Brain microvascular endothelial cell (primary cell): ENCODE measurements around the gene CIITA.

Experiments
- DNase-seq: peaks from one replicate; pipeline ENCODE4 v3.0.0-alpha.2; 2020
- H3K27ac ChIP-seq: fragments of 250-450 bp; sonication (Bioruptor Pico); 2 replicates; pipeline ENCODE4 v1.5.1; 2020; ENCODE audit warnings: mild to moderate bottlenecking, moderate library complexity
- H3K27me3 ChIP-seq: fragments of 250-450 bp; sonication (Bioruptor Pico); replicated peaks from 2 replicates; pipeline ENCODE4 v1.5.1; 2020; ENCODE audit warnings: mild to moderate bottlenecking
- H3K36me3 ChIP-seq: fragments of 250-450 bp; sonication (Bioruptor Pico); replicated peaks from 2 replicates; pipeline ENCODE4 v1.5.1; 2020; ENCODE audit warnings: mild to moderate bottlenecking
- H3K4me3 ChIP-seq: 2 replicates; pipeline ENCODE4 v1.5.1; 2011; ENCODE audit warnings: low read depth, mild to moderate bottlenecking, control low read depth, low read length, moderate library complexity
- in situ Hi-C: cut with HindIII; loops from 2 replicates; pipeline ENCODE4 v1.10.0; 2017; ENCODE audit warnings: low sequenced_read_pairs, low pct_ligation_motif_present
- TF ChIP-seq, protein P1 (sequence below): IDR thresholded peaks from 2 replicates; pipeline ENCODE4 v1.5.1; 2011; ENCODE audit warnings: low read depth, mild to moderate bottlenecking, moderate library complexity, low read length, control low read depth, inconsistent platforms; ENCODE audit errors: missing control alignments

The CIITA gene

GRCh38 chr16:10856042-10856441 is 21.0 kb upstream of the CIITA start:
- no peak for DNase-seq
- H3K27me3 ChIP-seq = no peaks in the 10 kb centered on the region
- no peak overlapping the region for H3K4me3 ChIP-seq
- no peak overlapping the region for H3K27ac ChIP-seq
- TF ChIP-seq, protein P1, sequence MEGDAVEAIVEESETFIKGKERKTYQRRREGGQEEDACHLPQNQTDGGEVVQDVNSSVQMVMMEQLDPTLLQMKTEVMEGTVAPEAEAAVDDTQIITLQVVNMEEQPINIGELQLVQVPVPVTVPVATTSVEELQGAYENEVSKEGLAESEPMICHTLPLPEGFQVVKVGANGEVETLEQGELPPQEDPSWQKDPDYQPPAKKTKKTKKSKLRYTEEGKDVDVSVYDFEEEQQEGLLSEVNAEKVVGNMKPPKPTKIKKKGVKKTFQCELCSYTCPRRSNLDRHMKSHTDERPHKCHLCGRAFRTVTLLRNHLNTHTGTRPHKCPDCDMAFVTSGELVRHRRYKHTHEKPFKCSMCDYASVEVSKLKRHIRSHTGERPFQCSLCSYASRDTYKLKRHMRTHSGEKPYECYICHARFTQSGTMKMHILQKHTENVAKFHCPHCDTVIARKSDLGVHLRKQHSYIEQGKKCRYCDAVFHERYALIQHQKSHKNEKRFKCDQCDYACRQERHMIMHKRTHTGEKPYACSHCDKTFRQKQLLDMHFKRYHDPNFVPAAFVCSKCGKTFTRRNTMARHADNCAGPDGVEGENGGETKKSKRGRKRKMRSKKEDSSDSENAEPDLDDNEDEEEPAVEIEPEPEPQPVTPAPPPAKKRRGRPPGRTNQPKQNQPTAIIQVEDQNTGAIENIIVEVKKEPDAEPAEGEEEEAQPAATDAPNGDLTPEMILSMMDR = no peak
- in situ Hi-C loops = no loop called here
- H3K36me3 ChIP-seq = no peaks in the 10 kb centered on the region

- in situ Hi-C loops = no loop called here
- no peak overlapping the region for H3K4me3 ChIP-seq
- H3K36me3 ChIP-seq = no peaks in the 10 kb centered on the region
- no peak for DNase-seq
- no peaks in the 10 kb centered on the region for H3K27me3 ChIP-seq
- TF ChIP-seq, protein P1 = no peak
- H3K27ac ChIP-seq = no peak overlapping the region
These were observed 18.8 kb upstream of the CIITA start for GRCh38 chr16:10858203-10858602.

DNA sequence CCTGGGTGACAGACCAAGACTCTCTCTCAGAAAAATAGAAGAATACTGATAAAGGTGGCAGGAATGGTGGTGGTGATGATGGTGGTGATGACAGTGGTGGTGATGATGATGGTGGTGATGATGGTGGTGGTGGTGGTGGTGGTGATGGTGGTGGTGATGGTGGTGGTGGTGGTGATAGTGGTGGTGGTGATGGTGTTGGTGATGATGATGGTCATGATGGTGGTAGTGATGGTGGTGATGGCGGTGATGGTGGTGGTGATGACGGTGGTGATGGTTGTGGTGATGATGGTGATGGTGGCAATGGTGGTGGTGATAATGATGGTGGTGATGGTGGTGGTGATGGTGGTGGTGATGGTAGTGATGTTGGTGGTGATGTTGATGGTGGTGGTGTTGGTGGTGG is 18.0 kb upstream of the CIITA start:
- no peaks in the 10 kb centered on the region for H3K27me3 ChIP-seq
- in situ Hi-C loops = no loop called here
- H3K36me3 ChIP-seq = no peaks in the 10 kb centered on the region
- no peak for DNase-seq
- TF ChIP-seq, protein P1 = no peak
- H3K27ac ChIP-seq = no peak overlapping the region
- no peak overlapping the region for H3K4me3 ChIP-seq

DNA sequence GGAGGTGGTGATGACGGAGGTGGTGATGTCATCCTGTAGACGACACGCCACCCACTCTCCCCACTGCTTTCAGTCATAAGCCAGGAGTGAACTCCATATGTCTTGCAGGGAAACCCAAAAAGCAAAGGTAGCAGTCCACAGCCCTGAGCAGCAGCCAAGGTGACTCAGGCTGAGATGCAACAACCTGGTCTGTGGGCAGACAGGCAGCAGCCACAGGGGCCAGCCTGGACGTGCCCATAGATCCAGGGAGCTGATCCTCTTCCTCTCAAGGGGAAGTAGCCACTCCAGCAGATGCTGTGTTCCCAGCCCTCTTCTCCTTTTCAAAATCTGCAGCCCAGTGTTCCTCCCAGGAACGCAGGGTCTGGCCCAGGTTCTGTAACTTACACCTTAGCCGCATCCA is 17.3 kb upstream of the CIITA start:
- Histone ChIP-seq H3K27me3 (no peaks in the 10 kb centered on the region), H3K27ac (no peak overlapping the region), H3K4me3 (no peak overlapping the region), H3K36me3 (no peaks in the 10 kb centered on the region)
- in situ Hi-C loops = no loop called here
- DNase-seq = no peak
- TF ChIP-seq, protein P1 = no peak

- in situ Hi-C loops = no loop called here
- TF ChIP-seq, protein P1 = no peak
- peak; percentile 7 for DNase-seq
These were observed 14.6 kb upstream of the CIITA start for GRCh38 chr16:10862438-10862837.

More at GRCh38 chr16:10862438-10862837, 14.6 kb upstream of the CIITA start:
- Histone ChIP-seq H3K36me3 (no peaks in the 10 kb centered on the region), H3K4me3 (no peak overlapping the region), H3K27me3 (no peaks in the 10 kb centered on the region), H3K27ac (no peak overlapping the region)
